Measurements from ENCODE around the gene ZNF497.

ZNF497 gene

DNA sequence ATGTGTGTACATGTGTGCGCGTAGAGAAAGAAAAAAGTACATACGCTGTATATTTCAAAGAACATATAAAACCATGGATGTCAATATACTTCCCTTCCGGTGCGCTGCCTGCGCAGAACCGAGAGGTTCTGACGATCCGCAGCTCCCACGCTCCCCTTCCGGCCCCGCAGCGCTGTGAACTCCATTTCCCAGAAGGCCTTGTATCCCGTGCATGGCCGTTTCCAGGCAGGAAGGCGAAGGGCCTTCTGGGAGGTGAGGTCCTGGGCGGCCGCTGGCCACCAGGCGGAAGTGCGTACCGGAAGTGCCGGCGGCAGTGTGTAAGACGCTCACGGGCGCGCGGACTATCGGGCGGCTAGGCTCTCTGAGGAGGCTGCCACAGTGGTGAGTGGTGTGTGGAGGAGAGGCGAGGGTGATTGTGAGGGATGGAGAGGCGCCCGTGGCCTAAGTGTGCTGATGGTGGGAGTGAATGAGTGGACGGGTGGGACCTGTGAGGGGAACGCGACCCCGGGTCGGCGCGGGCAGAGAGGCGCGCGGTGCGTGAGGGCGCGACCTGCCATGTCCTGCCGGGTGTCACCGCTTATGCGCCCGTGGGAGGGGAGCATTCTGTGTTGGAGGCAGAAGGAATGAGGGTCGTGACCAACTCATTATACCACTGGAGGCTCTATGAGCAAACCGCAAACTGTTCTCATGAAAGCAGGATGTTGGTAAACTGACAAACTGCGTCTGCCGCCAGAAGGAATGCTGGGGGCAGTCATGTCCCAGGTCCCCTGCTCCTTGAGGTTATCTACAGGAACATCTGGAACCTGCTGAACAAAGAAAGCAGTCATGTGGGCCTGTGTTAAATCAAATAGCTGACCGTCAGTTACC, 57.3 kb downstream of the ZNF497 start, which contains the start of gene ERVK3-1:
Gene ERVK3-1, plus strand, starts transcription at position 313 of the 867 bp plus-strand sequence. CDS start 6,792 bp downstream, outside the sequence.
- DNase-seq, result peak; percentile 99

DNA sequence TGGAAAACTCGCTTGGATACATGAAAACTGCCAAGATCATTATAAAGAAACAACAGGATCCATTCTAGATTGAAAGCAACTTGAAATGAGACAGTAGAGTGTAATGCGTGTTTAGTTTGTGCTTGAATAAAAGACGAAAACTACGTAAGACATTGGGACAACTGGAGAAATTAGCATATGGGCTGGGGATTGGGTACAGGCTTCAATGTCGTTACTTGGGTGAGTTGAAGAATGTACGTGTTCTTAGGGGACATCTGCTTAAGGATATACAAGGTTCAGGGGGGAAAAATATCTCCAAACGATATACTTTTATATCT, 57.8 kb downstream of the ZNF497 start:
- no peak for DNase-seq

Data from inflammatory macrophage treated with lipopolysaccharide for 4 hours (primary cell).